Panc1 (cell line): ENCODE measurements around the gene CPOX.

Experiments used
- CTCF ChIP-seq: fragments of 450-650 bp; IDR thresholded peaks from 2 replicates; pipeline ENCODE4 v1.5.1; 2017; ENCODE audit warnings: mild to moderate bottlenecking
- POLR2AphosphoS5 ChIP-seq: IDR thresholded peaks from 2 replicates; pipeline ENCODE4 v1.6.1; 2012; ENCODE audit warnings: mild to moderate bottlenecking, low read depth, low read length, moderate library complexity
- SIN3A ChIP-seq: IDR thresholded peaks from 2 replicates; pipeline ENCODE4 v1.6.1; 2012; ENCODE audit warnings: low read depth, mild to moderate bottlenecking, low read length, moderate library complexity, borderline replicate concordance; ENCODE audit not compliant: insufficient read depth
- TCF7L2 ChIP-seq: IDR thresholded peaks from 2 replicates; pipeline ENCODE4 v1.6.1; 2011; ENCODE audit warnings: mild to moderate bottlenecking, low read depth, low read length, inconsistent platforms

- TF ChIP-seq TCF7L2 (no peak), CTCF (no peak), POLR2AphosphoS5 (no peak), SIN3A (no peak)
Measured at GRCh38 chr3:98574132-98574531, 19.3 kb downstream of the CPOX start.
